HG03103 (cell line): ENCODE results near the gene TRABD2B.

Experiments used
- ATAC-seq: cut with Tn5 transposase; IDR thresholded peaks from one replicate; pipeline ENCODE4 v1.9.1; 2021; ENCODE audit warnings: low read depth; ENCODE audit not compliant: unreplicated experiment

TRABD2B gene

DNA sequence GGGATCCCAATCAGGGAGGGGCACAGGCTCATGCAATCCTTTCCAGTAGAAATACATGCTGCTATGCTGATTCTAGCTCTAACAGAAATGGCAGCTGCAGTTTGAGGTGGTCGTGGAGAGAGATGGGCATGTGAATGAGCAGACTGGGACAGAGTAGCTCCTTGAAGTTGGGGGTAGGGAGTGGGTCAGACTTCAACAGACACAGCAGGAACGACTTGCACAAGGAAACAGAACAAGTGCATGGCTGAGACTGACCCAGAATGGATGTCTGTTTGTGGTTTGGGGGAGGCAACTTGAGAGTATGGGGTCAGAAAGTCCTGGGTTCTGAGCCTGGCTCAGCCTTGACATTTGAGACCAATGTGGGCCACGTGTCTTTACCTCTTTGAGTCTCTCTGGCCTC lies 25.1 kb upstream of the TRABD2B start:
- ATAC-seq, result no peak

- ATAC-seq, result no peak
Observed at GRCh38 chr1:48021792-48022191, 24.6 kb upstream of the TRABD2B start.

GRCh38 chr1:48019714-48020315 lies 22.6 kb upstream of the TRABD2B start:
- ATAC-seq, result no peak

DNA sequence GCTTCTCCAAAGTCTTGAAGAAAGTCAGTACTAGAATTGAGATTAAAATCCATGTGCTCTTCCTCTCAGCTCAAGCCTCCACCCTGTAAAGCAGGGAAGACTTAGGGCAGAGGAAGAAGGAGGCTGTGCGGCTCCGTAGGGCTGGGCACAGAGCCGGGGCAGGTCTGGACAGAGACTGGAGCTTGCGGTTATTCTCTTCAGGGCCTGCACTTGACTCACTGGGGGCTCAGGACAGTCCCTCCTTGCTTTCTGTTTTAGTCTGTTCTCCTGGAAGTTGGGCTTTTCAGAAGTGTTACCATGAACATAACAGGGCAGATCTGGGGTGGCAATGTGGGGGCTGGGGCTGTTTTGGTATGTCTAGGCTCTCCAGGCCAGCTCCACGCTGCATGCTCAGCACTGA lies 21.6 kb upstream of the TRABD2B start:
- no peak for ATAC-seq

GRCh38 chr1:48017716-48018115 lies 20.5 kb upstream of the TRABD2B start:
- no peak for ATAC-seq

DNA sequence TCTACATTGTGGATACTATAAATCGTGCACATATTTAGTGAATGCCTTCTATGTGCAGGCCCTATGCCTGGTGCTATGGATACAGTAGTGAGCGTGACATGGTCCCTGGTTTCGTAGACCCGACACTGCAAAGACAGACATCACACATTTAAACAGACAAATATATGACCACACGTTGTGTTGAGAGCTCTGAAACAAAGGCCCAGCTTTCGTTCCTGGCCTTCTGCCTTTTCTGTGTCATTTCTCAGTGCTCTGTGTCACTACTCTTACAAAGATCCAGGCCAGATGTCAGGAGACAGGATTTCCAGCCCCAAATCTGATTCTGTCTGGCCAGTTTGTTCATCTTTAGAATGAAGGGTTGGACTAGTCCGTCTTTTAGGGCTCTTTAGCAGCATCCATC lies 19.3 kb upstream of the TRABD2B start:
- ATAC-seq, result no peak

DNA sequence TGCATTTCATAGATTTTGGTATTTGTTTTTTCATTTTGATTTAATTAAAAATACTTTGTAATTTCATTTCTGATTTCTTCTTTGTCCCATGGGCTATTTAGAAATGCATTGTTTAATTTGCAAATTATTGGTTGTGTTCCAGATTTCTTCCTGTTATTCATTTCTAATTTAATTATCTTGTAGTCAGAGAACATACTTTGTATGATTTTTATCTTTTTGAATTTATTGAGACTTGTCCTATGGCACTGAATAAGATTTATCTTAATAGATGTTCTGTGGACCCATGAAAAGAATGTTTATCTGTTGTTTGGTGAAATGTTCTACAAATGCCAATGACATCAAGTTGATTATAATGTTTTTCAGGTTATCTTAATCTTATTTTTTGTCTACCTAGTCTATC lies 16.1 kb upstream of the TRABD2B start:
- ATAC-seq, result no peak

DNA sequence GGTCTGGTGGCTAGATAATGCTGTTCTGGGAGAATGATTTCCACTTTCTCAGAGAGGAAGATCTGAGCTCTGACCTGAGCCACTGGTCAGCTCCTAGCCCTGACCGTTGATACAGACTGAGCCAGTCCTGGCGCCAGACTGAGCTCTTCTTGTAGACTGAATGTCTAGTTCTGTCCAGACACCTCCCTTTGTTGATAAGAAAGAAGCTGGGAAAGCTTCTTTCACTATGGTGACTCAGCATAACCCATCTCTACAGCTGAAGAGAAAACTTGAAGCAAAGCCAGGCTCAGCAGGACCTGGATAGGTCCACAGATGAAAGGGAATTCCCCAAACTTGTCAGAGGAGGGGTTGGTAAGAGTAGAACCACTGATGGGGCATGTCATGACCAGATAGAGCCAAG lies 9.9 kb upstream of the TRABD2B start:
- no peak for ATAC-seq

- no peak for ATAC-seq
Observed at GRCh38 chr1:48006264-48006663, 9.1 kb upstream of the TRABD2B start.

DNA sequence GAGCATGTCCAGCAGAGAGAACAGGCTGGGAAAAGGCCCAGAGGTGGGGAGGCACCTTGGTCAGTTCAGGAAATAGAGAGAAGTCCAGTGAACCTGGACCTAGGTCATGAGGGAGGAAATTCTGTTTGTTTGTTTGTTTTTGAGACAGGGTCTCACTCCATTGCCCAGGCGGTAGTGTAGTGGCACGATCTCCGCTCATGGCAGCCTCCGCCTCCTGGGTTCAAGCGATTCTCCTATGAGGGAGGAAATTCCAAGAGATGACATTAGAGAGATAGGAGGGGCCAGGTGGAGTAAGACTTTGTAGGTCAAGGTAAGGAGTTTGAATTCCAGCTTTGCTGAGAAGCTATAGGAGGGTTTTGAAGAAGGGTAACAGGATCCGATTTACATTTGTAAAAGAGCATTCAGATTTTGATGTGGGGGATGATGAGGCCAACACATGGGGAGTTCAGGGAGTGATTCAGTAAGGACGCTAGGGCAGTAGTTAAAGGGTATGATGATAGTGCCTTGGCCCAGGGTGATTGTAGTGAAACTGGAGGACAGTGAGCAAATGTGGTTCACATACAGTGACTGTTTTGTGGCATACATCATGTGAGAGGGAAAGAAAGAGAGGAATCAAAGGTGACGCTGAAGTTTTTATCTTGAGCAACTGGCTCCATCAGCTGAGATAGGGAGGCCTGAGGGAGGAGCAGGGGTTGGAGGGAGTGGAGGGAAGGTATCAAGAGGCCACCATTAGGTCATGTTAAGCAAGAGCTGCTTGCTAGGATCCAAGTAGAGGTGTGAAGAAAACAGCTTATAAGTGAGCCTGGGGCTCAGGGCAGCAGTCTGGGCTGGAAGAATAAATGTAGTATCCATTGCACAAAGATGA lies 8.3 kb upstream of the TRABD2B start:
- ATAC-seq, result no peak

- no peak for ATAC-seq
Observed at GRCh38 chr1:48003741-48004531, 6.8 kb upstream of the TRABD2B start.

DNA sequence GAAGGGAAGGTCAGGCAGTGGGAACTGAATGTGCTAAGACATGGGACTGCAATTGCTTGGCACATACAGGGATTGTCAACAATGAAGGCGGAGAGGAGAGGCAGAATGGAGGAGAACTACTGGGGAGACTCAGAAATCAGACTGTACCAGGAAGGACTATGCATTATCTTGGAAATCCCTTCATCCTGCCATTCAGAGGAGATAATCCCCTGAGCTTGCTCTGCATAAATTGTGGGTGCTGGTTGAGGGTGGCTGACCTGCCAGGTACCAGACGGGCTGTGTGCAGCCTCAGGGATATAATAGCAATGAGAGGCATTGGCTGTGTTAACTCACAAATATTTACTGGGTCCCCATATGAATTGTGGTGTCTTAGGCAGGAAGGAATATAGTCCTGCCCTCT lies 5.0 kb upstream of the TRABD2B start:
- no peak for ATAC-seq

GRCh38 chr1:48001696-48002095 lies 4.5 kb upstream of the TRABD2B start:
- no peak for ATAC-seq

GRCh38 chr1:48000883-48001282 lies 3.7 kb upstream of the TRABD2B start:
- ATAC-seq, result no peak

DNA sequence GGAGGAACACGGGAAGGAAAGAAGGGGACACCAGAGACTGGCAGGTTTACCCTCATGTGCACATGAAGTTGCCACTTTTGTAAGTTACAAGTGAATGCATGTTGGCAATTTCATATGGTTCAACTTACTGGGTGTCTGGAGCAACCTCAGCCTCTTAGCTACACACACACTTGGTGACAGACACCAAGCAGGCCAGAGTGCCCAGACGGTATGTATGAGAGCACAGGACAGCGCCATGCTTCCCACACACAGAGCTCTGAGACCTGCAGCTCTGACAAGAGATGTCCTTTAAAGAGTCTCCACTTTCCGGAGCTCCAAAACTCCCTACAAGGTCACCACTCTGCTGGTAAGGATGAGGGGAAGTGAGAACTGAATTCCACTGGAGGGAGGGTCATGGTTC lies 1.9 kb upstream of the TRABD2B start:
- no peak for ATAC-seq

GRCh38 chr1:47998396-47998990 lies 1.3 kb upstream of the TRABD2B start:
- no peak for ATAC-seq

GRCh38 chr1:47996406-47997226 lies 569 bp downstream of the TRABD2B start:
- no peak for ATAC-seq

DNA sequence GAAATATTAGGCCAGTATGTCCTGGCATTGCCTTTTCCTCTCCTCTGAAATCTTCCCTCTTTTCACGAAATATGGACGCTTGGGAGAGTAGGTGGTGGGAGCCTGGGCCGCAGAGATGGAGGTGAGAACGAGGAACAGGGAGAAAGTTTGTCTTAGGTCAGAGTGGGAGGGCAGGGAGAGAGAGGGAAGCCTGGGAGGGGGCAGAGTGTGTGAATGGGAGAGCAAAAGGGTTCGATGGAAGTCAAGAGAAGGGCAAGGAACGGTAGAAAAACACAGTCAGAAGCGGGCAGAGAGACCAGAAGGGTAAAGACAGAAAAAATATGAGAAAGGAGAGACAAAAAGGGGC lies 1.2 kb downstream of the TRABD2B start:
- ATAC-seq, result no peak

DNA sequence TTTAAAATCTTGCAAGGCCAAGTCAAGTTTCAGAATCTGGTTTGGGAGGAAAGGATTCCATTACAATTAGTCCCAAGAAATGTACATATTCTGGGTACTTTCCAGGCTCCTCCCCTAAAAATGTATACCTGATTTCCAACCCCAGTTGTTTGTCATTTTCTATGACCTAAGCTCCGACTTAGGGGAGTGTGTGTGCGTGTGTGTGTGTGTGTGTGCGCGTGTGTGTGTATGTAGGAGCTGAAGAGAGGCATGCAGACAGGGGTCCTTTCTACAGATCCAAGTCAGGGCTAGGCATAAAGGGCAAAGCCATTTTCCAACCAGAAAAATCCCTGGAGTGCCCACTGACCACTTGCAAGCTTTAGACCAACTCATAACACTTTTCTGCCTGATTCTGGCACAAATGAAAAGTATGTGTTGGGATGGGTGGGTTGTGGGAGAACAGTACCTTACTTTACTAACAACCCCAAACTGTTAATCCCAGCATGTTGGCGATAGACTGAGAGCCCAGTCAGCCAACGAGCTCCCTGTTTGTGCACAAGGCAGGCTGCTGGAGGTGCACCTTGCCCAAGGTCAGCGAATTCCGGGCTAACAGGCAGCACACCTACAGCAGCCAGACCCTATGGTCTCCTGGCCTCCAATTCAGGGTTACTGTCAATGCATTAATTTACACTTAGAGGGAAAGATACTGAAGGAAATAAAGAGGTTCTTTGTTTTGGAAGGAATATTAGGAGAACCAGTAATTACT lies 1.7 kb downstream of the TRABD2B start:
- no peak for ATAC-seq
